NCI-H510A treated with DMSO at 0.1 percent for 48 hours (cell line): ENCODE results near the gene ATP8B1.
"Not testable (repeated sequence)": the region's sequence is repeated elsewhere in the genome, so short reads cannot be mapped to it uniquely, and the experiment has no call there.

ENCODE experiments used
- DNase-seq: peaks from one replicate; lab custom pipeline; 2025; lab: John Stamatoyannopoulos, UW

The ATP8B1 gene

GRCh38 chr18:57719211-57719935 lies 83.7 kb downstream of the ATP8B1 start:
- DNase-seq: not testable (repeated sequence)

GRCh38 chr18:57716549-57716948 lies 86.6 kb downstream of the ATP8B1 start:
- no peak for DNase-seq

GRCh38 chr18:57715671-57716070 lies 87.4 kb downstream of the ATP8B1 start:
- DNase-seq: no peak

- DNase-seq: no peak
These were observed 88.0 kb downstream of the ATP8B1 start for GRCh38 chr18:57715073-57715472.

DNA sequence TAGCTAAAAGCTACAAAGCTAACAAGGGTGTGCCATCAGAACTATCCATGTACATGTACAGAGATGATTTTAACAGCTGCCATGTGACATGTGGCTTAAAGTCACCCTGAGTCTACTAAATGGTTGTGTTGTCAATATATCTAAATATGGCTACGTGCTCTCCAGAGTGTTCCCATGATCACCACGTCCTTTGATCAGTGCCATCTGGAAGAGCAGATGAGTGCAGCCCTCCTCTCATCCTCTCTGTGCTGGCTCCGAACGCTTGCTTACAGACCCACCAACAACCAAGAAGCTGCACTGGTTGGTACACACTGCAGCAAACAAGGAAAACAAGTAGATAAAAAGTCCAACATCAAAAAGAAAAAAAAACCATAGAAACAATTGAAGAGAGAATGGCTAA lies 92.9 kb downstream of the ATP8B1 start:
- no peak for DNase-seq

GRCh38 chr18:57709335-57709734 lies 93.8 kb downstream of the ATP8B1 start:
- no peak for DNase-seq

- no peak for DNase-seq
These were observed 94.8 kb downstream of the ATP8B1 start for GRCh38 chr18:57708288-57708687.

DNA sequence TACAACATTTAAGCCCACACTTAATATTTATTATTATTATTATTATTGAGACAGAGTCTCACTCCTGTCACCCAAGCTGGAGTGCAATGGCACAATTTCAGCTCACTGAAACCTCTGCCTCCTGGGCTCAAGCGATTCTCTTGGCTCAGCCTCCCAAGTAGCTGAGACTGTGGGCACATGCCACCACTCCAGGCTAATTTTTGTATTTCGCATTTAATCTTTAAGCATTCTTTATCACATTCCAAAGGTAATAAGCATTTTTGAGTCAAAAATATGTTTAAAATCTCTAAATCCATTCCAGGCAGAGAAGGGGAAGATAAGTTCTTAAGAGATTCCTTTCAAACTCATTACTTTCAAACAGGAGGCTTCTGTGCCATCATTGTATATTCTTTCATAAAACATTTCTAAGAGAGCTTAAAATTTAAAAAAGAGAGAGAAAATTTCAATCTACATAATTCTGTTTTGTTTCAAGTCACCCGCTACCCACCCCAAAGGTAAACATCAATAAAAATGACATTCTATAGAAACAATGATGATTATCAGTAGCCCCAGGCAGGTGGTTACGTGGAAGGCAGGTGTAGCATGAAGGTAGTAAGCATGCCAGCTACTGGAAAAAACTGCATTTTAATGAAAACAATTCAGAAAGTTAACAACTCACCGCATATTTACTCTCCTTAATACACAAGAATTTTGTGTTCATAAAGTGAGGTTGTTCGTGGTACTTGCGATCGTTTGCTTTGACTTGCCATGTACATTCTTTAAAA lies 97.1 kb downstream of the ATP8B1 start:
- DNase-seq: no peak

- DNase-seq: no peak
These were observed 98.1 kb downstream of the ATP8B1 start for GRCh38 chr18:57705011-57705410.

- DNase-seq: peak; percentile 53
These were observed 104.4 kb downstream of the ATP8B1 start for GRCh38 chr18:57698571-57699276.

DNA sequence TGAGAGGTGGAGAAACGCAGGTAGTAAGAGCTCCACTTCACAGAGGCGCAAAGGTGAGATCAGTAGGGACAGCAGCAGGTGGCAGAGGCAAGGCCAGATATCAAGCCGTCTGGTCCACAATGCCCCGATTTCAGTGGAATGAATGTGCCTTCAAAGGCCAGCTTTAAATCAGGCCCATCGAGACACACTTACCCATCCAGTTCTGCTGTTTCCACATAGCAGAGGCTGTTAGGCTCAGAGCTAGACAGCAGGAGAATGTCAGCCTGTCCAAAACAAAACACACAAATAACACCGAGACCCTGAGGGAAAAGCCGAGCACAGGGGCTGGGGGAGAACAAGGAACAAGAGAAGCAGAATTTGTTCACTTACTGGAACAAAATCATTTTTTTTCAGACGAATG lies 105.7 kb downstream of the ATP8B1 start:
- DNase-seq: peak; percentile 54

DNA sequence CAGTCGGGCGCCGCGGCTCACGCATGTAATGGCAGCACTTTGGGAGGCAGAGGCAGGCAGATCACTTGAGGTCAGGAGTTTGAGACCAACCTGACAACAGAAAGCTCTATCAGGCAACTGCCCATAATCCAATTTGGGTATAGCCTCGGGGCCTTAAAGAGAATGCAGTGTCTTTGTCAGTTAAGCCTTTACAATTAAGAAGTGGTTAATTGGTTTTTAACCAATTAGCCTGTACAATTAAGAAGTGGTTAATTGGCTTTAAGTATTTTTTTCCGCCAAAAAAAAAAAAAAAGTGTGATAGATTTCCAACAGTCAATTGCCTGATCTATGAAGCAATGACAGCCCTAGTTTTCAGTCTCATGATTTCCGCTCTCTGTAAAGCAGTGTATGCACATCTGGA lies 106.8 kb downstream of the ATP8B1 start:
- DNase-seq: no peak

DNA sequence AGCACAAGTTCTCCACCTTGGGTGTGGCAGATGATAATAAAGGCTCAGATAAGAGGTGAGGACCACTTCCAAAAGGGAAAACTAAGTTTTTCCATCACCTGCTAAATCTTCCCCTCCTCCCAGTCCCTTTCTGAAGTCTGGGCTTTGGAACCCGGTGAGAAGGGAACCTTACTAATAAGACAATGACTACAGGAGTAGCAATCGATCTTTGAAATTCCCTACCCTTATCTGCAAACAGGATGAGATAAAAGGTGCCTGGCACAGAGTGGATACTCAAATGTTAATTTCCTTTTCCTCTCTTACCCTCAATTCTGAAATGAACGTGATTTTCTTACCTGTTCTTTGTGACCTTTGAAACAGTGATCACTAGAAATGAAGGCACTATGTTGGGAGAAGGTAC lies 111.8 kb downstream of the ATP8B1 start:
- no peak for DNase-seq

GRCh38 chr18:57687970-57688369 lies 115.1 kb downstream of the ATP8B1 start:
- DNase-seq: no peak

- no peak for DNase-seq
These were observed 119.6 kb downstream of the ATP8B1 start for GRCh38 chr18:57683470-57683869.

DNA sequence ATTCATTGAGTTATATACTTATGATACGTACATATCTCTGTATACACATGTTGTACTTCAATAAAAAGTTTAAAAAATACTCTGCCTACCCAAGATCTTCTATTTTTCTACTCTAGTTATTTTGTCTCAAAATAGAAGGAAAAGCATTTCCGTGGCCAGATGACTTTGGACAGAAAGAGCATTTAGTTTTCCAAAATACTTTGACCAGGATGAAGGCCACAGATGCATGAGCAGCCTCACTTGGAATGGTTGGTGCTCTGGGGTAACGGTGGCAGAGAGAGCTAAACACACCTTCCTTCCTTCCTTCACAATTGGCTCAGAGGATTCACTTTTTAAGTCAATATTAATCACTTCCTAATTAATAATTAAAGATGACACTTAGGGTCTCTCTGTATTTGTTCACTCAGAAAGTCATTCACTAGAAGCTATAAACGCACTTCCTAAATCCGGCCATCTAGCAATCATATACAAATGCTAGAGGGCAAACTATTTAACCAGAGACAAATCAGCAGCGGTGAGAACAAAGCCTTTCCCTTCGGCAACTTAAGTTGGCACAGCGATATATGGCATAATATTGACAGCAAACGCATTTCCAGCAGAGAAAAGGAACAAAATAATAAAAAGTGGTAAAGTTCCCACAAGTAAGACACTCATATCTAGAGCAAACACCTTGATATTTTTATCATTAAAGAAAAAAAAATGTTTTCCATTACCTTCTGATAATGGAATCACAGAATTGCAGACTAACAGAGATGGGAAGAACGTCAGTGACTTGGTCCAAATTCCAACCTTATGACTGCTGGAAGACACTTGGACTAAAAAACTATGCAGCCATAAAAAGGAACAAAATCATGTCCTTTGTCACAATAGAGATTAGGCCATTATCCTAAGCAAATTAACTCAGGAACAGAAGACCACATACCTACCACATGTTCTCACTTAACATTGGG lies 125.6 kb downstream of the ATP8B1 start:
- no peak for DNase-seq

GRCh38 chr18:57674891-57675290 lies 128.2 kb downstream of the ATP8B1 start:
- no peak for DNase-seq

DNA sequence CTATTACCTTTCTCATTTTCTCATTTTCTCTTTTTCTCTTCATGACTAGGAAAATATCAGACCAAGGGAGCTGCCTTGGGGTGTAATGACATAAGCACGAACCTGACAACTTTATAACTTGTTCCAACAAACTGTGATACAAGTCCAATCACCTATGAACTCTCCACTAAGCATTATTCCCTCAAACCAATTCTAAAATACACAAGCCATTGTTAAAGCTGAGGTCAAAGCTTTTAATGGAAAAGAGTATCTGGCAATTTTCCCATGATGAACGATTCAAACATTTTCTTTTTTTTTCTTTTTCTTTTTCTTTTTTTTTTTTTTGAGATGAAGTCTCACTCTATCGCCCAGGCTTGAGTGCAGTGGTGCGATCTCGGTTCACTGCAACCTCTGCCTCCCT lies 133.1 kb downstream of the ATP8B1 start:
- no peak for DNase-seq

- no peak for DNase-seq
These were observed 135.1 kb downstream of the ATP8B1 start for GRCh38 chr18:57668021-57668420.

GRCh38 chr18:57666818-57667497 lies 136.2 kb downstream of the ATP8B1 start:
- DNase-seq: no peak

GRCh38 chr18:57664568-57665165 lies 138.4 kb downstream of the ATP8B1 start:
- no peak for DNase-seq
